GM19240 (cell line): ENCODE data around the gene STK25.
"Not testable (repeated sequence)": the region's sequence is repeated elsewhere in the genome, so short reads cannot be mapped to it uniquely, and the experiment has no call there.

Experiments used
- DNase-seq: peaks from one replicate; pipeline ENCODE4 v3.0.0; 2011; ENCODE audit warnings: low spot score; ENCODE audit not compliant: insufficient read length

Gene STK25

DNA sequence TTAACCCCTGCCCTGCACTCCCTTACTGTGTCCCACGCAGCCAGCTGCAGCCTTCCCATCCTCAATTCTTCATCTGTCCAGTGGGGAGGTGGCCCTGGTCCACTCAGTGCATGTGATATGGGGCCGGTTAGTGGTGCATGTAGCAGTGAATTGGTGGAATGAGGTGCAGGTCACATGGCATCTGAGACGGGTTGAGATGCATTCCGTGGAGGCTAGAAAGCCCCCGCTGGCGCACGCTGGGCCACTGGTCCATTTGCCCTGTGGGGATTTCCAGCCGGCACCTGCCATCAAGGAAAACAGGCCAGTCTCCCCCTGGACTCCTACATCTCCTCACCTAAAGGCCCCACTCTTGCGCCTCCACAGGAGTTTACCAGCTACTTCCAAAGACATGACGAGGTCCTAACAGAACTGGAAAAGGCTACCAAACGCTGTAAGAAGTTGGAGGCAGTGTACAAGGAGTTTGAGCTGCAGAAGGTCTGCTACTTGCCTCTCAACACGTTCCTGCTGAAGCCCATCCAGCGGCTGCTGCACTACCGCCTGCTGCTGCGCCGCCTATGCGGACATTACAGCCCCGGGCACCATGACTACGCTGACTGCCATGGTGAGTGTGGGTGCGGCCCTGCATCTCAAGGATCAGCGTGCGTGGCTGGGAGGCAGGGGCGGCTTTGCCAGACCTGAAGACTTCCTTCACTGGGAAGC, 40.5 kb downstream of the STK25 start:
- no peak for DNase-seq

DNA sequence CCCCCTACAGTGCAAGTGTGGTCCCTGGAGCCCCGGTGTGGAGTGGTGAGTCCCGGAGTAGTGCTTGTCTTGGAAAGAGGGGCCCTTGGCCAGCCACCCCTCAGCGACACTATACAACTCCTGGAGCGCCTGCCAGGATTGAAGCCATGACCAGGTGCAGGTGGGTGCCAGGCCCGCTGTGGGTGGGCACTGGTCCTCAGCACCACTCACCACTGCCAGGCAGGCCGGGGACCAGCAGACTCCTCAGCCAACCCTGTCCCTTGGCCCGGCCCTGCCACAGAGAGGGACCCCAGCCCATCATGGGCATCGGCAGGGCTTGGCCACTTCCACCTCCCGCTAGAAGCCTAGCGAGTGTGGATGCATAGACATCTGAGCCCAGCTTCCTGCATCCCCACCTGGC, 42.2 kb downstream of the STK25 start:
- no peak for DNase-seq

DNA sequence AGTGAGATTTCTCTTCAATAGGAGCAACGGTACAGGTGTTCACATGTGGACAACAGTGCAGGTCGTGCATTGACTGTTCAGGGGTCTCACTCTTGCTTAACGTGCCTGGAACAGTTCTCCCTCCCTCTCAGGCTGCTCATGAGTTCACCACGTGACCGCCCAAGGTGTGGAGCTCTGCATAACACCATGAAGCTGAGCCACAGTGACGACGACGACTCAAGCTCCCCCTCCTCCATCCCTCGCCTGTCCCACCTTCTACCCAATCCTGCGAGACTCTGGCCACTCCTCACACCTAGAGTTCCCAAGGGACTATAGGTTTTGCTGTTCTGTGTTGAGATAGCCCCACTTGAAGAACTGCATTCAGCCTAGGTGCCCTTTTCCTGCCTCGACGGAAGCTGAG, 42.8 kb downstream of the STK25 start:
- no peak for DNase-seq

DNA sequence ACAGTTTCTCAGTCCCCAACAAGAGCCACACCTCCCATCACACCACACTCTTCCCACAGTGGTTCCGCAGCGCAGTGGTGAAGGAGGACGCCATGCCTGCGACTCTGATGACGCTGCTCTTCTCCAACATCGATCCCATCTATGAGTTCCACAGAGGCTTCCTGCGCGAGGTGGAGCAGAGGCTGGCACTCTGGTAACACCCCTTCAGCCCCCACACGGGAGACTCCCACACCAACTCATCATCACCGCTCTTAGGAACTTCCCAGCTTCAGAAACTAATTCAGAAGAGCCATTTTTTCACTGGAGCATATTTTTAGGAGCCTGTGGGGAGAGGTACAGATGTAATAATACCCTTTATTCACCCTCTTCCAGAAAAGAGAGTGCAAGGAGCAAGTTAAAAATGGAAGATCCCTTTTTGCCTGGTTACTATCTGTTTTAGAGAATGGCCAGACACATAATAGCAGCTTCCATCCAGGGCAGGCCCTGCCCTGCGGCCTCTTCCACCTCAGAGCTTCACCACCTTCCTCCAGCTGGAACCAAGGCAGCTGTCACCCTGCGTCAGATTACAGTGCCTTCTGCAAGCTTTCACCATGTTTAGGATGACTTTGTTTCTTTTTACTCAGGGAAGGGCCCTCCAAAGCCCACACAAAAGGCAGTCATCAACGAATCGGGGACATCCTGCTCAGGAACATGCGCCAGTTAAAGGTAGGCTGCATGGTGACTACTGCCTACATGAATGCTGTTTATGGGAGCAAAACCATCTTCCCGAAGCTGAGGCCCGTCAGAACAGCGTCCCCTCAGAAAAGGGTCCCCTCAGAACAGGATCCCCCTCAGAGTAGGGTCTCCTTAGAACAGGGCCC, 44.9 kb downstream of the STK25 start:
- DNase-seq: no peak

DNA sequence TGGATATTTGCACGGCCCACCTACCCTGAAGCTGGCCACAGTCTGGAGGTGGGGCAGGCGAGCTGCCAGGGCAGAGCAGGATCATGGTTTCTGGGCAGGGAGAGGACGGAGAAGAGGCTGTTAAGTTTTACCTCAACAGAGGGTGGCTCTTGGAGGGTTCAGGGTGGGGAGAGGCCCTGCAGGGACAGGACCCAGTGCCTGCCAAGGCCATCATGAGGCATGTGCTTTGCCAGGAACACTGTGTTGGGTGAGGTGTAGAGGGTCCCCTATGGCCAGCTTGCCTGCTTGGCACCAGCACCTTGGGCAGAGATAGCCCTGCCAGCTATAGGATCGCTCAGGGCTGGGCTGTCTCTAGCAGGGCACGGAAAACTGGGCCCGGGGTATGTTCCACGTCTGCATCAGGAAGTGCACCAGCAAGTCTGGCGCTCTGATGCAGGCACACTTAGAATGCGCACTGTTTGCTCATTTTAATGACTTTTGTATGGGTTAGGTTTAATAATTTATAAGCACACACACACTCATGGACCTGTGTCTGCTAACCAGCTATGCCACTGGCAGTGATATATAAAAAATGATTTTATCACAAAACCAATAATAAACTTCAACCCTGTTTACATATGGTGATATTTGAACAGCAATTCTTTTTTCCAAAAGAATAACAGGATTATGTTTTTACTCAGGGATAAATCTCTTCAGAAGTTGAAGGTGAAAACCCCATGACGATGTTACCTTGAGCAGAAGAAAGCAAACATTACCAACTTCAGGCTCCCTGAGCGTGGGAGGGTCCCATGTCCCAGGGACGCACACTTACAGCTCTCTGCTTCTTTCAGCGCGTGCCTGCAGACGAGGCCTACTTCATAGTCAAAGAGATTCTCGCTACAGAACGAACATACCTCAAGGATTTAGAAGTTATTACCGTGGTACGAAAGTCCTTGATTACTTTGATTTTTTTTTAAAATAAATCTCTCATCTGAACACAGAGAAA, 46.4 kb downstream of the STK25 start:
- no peak for DNase-seq

DNA sequence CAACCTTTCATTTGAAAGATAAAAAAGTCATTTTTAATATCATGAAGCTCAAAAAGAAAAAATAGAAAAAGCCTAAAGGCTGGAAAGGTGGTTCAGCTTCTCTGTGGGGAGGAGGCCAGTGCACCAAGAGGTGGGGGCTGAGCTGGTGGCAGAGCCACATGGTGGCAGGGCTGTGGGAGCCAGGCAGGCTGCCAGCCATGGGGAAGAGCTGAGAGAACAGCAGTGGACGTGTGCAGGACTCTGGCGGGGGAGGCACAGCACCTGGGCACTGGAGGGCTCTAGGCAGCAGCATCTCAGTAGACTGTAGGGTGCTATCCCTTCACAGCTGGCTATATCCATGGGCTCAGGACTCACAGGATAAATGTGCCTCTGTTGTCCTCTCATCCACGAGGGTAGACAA, 47.8 kb downstream of the STK25 start:
- no peak for DNase-seq

DNA sequence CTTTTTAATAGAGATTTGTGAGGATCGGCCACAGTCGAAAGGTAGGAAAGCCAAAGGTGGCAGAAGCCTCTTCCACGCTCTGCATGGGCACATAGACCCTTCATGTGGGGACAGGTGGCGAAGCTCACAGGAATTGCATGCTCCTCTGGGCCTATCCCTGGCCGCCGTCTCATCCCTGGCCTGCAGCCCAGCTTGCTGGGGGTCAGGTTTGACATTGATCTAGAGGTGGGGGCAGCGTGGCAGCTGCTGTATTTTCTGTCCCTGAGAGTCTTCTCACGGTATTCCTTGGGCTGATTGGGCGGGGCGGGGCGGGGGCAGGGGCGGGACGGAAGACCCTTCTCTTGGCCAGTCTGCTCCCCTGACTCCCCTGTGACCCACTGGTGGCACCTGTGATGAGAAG, 48.9 kb downstream of the STK25 start:
- no peak for DNase-seq

DNA sequence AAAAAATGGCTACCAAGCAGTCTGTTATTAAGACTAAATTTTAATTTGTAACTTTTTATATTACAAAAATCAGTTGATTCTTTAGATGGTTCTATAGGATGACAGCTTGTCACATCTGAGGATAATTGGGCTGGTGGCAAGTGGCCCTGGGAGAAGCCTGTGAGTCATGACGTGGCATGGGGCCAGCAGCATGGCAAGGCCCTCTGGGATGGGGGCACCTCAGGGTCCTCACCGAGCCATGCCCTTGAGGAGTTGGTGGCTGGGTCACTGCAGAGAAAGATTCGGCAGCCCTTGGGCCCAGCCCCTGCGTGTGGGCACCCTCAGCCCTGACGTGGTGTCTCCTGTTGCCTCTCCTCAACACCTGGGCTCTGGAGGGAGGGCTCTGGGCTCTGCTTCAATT, 49.7 kb downstream of the STK25 start:
- DNase-seq: no peak

DNA sequence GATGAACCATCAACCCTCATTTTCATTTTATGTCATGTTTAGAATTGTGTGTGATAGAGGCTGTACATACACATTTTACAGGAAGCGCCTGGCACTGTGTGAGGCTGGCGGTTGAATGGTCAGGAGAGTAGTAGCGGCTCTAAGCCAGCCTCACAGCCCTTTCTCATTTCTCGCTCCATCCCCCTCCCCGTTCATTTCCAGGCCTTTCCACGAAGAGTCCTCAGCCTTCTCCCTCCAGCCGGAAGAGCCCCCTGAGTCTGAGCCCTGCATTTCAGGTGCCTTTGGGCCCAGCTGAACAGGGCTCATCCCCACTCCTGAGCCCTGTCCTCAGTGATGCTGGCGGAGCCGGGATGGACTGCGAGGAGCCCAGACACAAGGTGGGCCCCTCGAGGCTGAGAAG, 51.8 kb downstream of the STK25 start:
- DNase-seq: no peak

DNA sequence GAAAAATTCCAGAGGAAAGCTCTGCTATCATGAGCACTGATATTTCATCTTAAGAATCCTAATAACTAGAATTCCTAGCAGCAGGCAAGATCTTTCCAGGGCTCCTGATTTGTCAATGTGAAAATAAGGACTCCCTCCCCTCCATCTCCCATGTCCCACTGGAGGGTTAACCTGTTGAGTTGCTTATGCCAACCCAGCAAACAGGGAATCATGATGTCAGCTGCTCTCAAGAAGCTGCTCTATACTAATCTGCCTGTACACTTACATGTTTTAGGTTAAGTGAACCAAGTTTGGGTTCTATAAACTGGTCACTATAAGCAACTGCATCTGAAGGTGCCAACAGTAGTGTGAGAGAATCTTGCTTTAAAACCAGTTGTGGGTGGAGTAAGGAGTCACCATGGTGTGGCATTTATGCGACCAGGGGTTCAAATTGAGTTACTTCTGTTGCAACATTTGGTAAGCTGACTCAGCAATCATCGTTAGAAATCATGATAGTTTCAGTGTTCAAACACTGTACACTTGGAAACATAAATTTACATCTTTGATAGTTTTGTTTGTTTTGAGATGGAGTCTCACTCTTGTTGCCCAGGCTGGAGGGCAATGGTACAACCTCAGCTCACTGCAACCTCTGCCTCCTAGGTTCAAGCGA, 53.4 kb downstream of the STK25 start:
- DNase-seq: no peak

DNA sequence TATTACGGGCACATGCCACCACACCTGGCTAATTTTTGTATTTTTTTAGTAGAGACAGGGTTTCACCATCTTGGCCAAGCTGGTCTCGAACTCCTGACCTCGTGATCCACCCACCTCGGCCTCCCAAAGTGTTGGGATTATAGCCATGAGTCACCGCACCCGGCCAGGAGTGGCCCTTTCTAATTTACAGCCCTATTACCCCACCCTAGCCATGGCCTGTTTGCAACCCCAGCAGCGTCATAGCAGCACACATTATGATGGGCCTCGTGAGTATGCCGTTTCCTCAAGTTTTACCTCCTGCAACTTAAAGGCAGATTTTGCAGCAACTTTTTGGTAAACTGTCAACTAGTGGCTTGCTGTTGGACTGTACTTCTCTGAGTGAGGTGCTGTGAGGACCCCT, 54.5 kb downstream of the STK25 start:
- not testable (repeated sequence) for DNase-seq

DNA sequence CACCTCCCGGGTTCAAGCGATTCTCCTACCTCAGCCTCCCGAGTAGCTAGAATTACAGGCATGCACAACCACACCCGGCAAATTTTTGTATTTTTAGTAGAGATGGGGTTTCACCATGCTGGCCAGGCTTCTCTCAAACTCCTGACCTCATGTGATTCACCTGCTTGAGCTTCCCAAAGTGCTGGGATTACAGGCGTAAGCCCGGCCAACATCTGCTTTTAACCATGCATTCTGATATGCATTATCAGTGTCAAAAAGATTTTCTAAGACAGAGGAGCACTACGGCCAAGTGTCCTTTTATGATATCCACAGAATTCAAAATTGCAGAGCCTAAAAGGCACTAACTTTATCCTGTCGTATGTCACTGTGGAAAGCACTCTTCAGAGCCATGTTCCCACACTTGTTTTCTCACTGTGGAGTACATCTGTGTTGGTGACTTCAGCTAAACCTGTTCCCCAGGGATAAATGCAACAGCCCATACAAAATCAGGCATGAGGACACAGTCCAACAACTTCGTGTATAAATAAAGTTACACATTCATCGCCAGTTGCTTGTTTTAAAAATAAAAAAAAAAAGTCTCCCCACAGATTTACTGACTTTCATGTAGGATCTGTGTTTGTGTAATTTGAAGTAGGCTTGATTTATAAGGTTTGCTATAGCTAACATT, 56.4 kb downstream of the STK25 start:
- no peak for DNase-seq

DNA sequence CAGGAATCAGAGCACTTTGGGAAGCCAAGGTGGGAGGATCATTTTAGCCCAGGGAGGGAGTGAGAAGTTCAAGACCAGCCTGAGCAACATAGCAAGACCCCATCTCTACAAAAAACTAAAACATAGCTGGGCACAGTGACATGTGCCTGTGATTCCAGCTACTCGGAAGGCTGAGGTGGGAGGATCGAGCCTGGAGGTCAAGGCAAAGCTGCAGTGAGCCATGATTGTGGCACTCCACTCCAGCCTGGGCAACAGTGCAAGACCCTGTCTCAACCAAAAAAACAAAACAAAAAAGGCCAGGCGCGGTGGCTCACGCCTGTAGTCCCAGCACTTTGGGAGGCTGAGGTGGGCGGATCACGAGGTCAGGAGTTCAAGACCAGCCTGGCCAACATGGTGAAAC, 58.3 kb downstream of the STK25 start:
- not testable (repeated sequence) for DNase-seq

DNA sequence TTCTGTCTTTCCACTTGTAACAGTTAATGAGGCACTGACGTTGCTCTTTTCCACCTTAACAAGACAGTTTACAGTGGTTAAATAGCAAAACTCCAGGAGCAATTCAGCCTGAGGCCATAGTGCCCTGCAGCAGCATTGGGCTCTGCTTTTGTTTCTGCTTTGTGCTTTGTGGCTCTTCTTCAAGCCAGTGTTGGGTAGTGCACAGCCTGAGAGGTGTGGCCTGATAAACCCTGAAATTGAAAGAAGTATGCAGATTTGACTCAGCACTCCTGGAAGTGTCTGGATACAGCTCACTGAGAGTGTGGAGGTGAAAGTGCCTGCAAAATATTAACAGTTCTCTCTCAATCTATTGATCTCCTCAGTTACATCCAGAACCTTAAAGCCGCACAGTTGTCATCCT, 63.0 kb downstream of the STK25 start:
- no peak for DNase-seq

DNA sequence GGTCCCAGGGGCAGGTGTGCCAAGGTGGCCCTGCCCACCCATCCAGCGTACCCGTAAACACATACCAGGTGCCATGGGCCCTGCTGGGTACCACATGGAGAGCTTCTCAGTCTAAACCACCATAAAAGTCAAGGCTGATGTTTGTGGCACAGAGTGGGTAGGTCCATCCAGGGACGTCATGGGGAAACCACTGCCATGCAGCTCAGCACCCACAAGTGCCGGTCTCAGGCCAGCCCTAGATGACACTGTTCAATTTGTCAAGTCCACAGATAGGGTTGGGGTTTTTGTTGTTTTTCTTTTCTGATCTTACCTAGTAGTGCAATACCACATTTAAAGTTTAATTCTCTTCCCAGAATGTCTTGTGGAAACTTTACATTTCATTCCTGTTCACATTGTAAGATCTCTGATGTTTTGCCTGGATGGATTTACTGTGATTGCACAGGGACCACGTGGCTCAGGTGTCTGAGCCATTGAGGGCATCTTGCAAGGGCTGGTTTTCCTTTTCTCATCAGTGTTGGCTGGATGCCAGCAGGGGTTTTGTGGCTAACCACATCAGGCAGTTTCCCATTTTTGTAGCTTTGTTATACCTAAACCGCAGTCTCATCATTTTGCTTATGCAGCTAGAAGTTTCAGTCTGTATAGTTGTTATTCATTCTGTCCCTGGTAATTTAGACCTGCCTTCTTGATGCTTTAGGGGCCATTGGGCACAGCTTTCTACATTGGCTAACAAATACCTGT, 64.7 kb downstream of the STK25 start:
- peak; percentile 20 for DNase-seq
